ENCODE results near the gene DIPK1B. TPM values are rescaled to one million over a fixed set of nuclear protein-coding genes. Genes with fewer than 3 reads are reported as not detected.

DIPK1B gene
- polyA plus RNA-seq, 1 of the 3 experiments (the other 2 are of a cell fraction) = 24.5 TPM

- no peak overlapping the region for H3K9ac ChIP-seq
- WGBS (ENCODE audit: low lambda C conversion rate) = 43% methylated on average over 1 of the region's 23 CpGs
- TF ChIP-seq POLR2AphosphoS5 (IDR thresholded peaks at IDR 0.05; ENCODE audit: low read depth, low read length) = 0 out of 2 replicates have a peak, but pooled peaks have one; percentile 15
- TF ChIP-seq GATA2 (CRISPR knock-in tag; IDR thresholded peaks at IDR 0.05) = no peak
- no peak overlapping the region for H3K27ac ChIP-seq (ENCODE audit: low read depth in 2 of 2, low read length in 1 of 2)
- H3K9me2 ChIP-seq = no peaks in the 10 kb centered on the region
- 0 out of 2 replicates have a peak, but pooled peaks cover 5% of the 10 kb centered on the region for H4K20me1 ChIP-seq (ENCODE audit: insufficient read depth)
- CTCF ChIA-PET = interaction anchor here (1.0 kb wide), 2 partner anchors 10 to 181 kb away, joined by 3 read pairs; no protein-coding TSS in a partner anchor
- no peak overlapping the region for H3K4me3 ChIP-seq (ENCODE audit: low read depth in 2 of 2, low read length in 1 of 2)
- peaks cover 3% of the 10 kb centered on the region for H3F3A ChIP-seq (replicated peaks; ENCODE audit: insufficient read depth)
- POLR2A ChIA-PET = interaction anchor here (1.0 kb wide), 1 partner anchor 12 kb away, joined by 3 read pairs; no protein-coding TSS in a partner anchor
- no peak overlapping the region for H3K4me2 ChIP-seq
- no peaks in the 10 kb centered on the region for H3K9me3 ChIP-seq
- H3K36me3 ChIP-seq (replicated peaks in 1 of 2; ENCODE audit: control insufficient read depth in 1 of 2, insufficient read depth in 2 of 2, low read length in 1 of 2) = peaks cover 0 to 3% of the 10 kb centered on the region in 2 experiments
- no peaks in the 10 kb centered on the region for H3K27me3 ChIP-seq (ENCODE audit: insufficient read depth)
- no peaks in the 10 kb centered on the region for H3K79me2 ChIP-seq (ENCODE audit: insufficient read depth)
- peaks cover 0 to 24% of the 10 kb centered on the region in 2 experiments; a peak in 1 of 4 replicates for H3K4me1 ChIP-seq (ENCODE audit: control insufficient read depth in 1 of 2, insufficient read depth in 2 of 2, low read depth in 1 of 2, low read length in 1 of 2)
- DNase-seq = no peak
- no peak overlapping the region for H2AFZ ChIP-seq (ENCODE audit: low read depth)
Measured at GRCh38 chr9:136668983-136669790, 43.2 kb upstream of the DIPK1B start.

GRCh38 chr9:136669791-136670464 is 42.4 kb upstream of the DIPK1B start:
- no peak for TF ChIP-seq FOXJ3 (CRISPR knock-in tag; IDR thresholded peaks at IDR 0.05)
- no peak for TF ChIP-seq JUND (IDR thresholded peaks at IDR 0.05)
- no peak for TF ChIP-seq MAX (IDR thresholded peaks at IDR 0.05; ENCODE audit: low read depth)
- TF ChIP-seq GATA2 (CRISPR knock-in tag; IDR thresholded peaks at IDR 0.05) = no peak
- no peak for TF ChIP-seq RXRA (IDR thresholded peaks at IDR 0.05; ENCODE audit: borderline replicate concordance, low read depth)
- TF ChIP-seq RFX5 (IDR thresholded peaks at IDR 0.05; ENCODE audit: low read length) = no peak
- no peak for TF ChIP-seq IRF3 (IDR thresholded peaks at IDR 0.05; ENCODE audit: low read depth, low read length)
- TF ChIP-seq USF1 (IDR thresholded peaks at IDR 0.05; ENCODE audit: borderline replicate concordance, low read depth) = no peak
- no peak for TF ChIP-seq YY1 (IDR thresholded peaks at IDR 0.05; ENCODE audit: low read depth)
- no peak for TF ChIP-seq CTCF (IDR thresholded peaks at IDR 0.05)
- TF ChIP-seq SIN3A (IDR thresholded peaks at IDR 0.05; ENCODE audit: borderline replicate concordance, low read depth, low read length) = no peak
- no peak for TF ChIP-seq POLR2AphosphoS5 (IDR thresholded peaks at IDR 0.05; ENCODE audit: low read depth, low read length)
- TF ChIP-seq RCOR1 (IDR thresholded peaks at IDR 0.05; ENCODE audit: low read length) = no peak
- TF ChIP-seq TAF1 (IDR thresholded peaks at IDR 0.05; ENCODE audit: borderline replicate concordance, low read depth, low read length) = no peak
- TF ChIP-seq EZH2phosphoT487 (IDR thresholded peaks at IDR 0.05; ENCODE audit: borderline replicate concordance, low read depth) = no peak
- TF ChIP-seq FOSL2 (IDR thresholded peaks at IDR 0.05; ENCODE audit: borderline replicate concordance, low read depth) = no peak
- TF ChIP-seq PBX3 (IDR thresholded peaks at IDR 0.05) = no peak
- no peak for TF ChIP-seq NRF1 (IDR thresholded peaks at IDR 0.05; ENCODE audit: low read depth, low read length)
- H3K4me2 ChIP-seq = no peak overlapping the region
- peaks cover 0 to 3% of the 10 kb centered on the region in 2 experiments for H3K36me3 ChIP-seq (replicated peaks in 1 of 2; ENCODE audit: control insufficient read depth in 1 of 2, insufficient read depth in 2 of 2, low read length in 1 of 2)
- no peak overlapping the region for H2AFZ ChIP-seq (ENCODE audit: low read depth)
- POLR2A ChIA-PET = no interaction called here
- H3K27me3 ChIP-seq (ENCODE audit: insufficient read depth) = no peaks in the 10 kb centered on the region
- H3K9me3 ChIP-seq = no peaks in the 10 kb centered on the region
- no peaks in the 10 kb centered on the region for H3K79me2 ChIP-seq (ENCODE audit: insufficient read depth)
- H3K4me1 ChIP-seq (ENCODE audit: control insufficient read depth in 1 of 2, insufficient read depth in 2 of 2, low read depth in 1 of 2, low read length in 1 of 2) = peaks cover 0 to 23% of the 10 kb centered on the region in 2 experiments; a peak in 1 of 4 replicates
- H3K4me3 ChIP-seq (ENCODE audit: low read depth in 2 of 2, low read length in 1 of 2) = no peak overlapping the region
- H4K20me1 ChIP-seq (ENCODE audit: insufficient read depth) = 0 out of 2 replicates have a peak, but pooled peaks cover 5% of the 10 kb centered on the region
- peaks cover 3% of the 10 kb centered on the region for H3F3A ChIP-seq (replicated peaks; ENCODE audit: insufficient read depth)
- CTCF ChIA-PET = interaction anchor here (1.0 kb wide), 1 partner anchor 182 kb away, joined by 3 read pairs; no protein-coding TSS in a partner anchor
- no peaks in the 10 kb centered on the region for H3K9me2 ChIP-seq
- DNase-seq = no peak
- H3K9ac ChIP-seq = no peak overlapping the region
- 93% methylated on average over 16 of the region's 23 CpGs for WGBS (ENCODE audit: low lambda C conversion rate)
- H3K27ac ChIP-seq (ENCODE audit: low read depth in 2 of 2, low read length in 1 of 2) = no peak overlapping the region

Measured in SK-N-SH (cell line).